Fibroblast of the aortic adventitia (primary cell): ENCODE measurements around the gene MRGPRX2. TPM values are rescaled to one million over a fixed set of nuclear protein-coding genes. Genes with fewer than 3 reads are reported as not detected.

Experiments
- DNase-seq: peaks from one replicate; pipeline ENCODE4 v3.0.0-alpha.2; 2010; ENCODE audit warnings: low read depth
- H3K4me3 ChIP-seq: 2 replicates; pipeline ENCODE4 v1.5.1; 2011; ENCODE audit warnings: low read depth, mild to moderate bottlenecking, control low read depth, low read length, moderate library complexity
- CTCF ChIP-seq: IDR thresholded peaks from 2 replicates; pipeline ENCODE4 v1.5.1; 2011; ENCODE audit warnings: mild to moderate bottlenecking, low read length, control low read depth, inconsistent platforms; ENCODE audit not compliant: insufficient read depth
- total RNA-seq: library from RNA; depleted of rRNA; stranded (reverse); fragments of >200 nt; gene quantifications from 2 replicates; pipeline ENCODE4 v1.2.3, GENCODE V29; 2012; ENCODE audit warnings: low replicate concordance

Gene MRGPRX2
- total RNA-seq, 1 donor: not detected

DNA sequence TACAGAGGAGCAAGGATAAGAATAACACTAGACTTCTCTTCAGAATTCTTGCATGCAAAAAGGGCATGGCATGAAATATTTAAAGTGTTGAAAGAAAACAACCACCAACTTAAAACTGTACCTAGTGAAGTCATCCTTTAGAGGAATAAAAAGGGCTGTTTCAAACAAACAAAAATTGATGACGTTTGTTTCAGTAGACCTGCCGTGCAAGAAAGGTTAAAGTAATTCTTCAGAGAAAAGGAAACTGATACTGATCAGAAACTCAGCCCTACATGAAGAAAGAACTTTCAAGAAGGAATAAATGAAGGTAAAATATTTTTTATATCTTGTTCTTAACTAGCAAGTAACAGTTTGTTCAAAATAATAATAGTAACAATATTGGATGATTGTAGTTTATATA lies 27.5 kb downstream of the MRGPRX2 start:
- TF ChIP-seq CTCF: no peak
- H3K4me3 ChIP-seq: no peak overlapping the region
- DNase-seq: no peak

DNA sequence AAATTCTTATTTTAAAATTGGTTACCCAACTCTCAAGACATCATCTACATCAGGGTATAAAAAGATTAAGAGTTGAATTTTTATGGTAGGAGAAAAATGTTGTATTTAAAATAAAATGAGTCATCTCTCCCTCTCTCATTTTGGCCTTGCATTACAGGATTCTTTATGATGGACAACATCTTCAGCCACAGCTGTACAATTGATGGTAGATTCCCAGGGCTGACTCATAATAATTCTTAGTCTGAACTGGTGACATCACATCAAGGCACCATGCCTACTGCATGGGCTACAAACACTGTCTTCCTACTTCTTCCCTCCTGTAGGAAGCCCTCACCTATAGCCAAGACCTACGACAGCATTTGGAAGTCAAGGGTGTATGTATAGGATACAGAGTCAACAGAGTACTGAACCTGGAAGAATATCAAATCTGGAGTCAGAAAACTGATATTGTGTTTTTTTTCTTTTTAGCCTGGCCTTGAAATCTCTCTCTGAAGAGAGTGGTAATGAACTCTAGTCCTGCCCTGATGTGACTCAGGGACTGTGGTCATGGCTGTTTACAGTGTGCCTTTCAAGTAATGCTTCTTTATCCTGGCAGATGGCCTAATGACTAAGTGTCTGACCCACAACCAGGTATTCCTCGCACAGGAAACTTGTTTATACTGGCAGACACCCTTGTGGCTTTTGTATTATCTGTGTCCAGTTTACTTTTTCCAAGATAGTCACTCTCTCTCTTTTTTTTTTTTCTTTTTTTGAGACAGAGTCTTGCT lies 32.5 kb downstream of the MRGPRX2 start:
- H3K4me3 ChIP-seq: no peak overlapping the region
- peak; percentile 64 for DNase-seq
- TF ChIP-seq CTCF: no peak

DNA sequence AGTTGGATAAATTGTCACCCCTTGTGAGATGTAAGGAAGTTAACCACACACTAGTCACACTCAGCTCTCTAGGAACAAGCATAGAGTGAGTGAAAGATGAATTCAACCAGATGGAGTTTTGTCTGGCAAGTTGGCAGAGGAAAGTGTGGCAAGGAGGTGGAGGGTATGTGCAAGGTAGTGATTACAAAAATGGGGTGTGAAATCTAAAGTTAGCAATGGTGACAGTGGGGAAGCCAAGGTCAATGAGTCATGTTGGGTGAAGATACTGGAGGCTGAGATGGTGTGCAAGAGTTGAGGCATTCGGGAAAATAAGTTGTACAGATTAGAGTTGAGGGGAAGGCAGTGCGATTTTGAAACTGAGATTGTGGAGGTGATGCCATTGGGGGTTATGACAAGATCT lies 33.7 kb downstream of the MRGPRX2 start:
- TF ChIP-seq CTCF: no peak

GRCh38 chr11:19025481-19026406 lies 34.8 kb downstream of the MRGPRX2 start:
- peak; percentile 39 for DNase-seq
- H3K4me3 ChIP-seq: no peak overlapping the region
- TF ChIP-seq CTCF: no peak

More for the DNA sequence above, 33.7 kb downstream of the MRGPRX2 start:
- H3K4me3 ChIP-seq: no peak overlapping the region
- no peak for DNase-seq

DNA sequence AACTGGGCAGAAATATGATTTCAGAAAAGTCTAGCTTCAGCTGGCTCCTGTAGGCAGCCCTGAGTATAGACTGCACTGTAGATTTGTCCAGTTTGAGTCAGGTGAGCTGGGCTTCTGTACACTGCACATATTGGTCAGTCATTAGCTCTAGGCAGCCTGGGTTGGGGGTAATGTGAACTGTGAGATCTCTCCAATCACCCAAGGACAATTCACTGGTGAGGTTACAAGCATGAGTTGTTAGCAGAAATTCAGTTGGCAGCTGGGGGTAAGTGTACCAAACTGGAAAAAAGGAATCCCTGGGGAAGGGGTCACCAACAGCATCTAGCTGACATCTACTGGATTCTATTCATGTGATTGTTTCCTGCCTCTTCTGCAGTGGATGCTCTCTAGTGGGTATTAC lies 39.7 kb downstream of the MRGPRX2 start:
- TF ChIP-seq CTCF: no peak
- DNase-seq: no peak
- no peak overlapping the region for H3K4me3 ChIP-seq

DNA sequence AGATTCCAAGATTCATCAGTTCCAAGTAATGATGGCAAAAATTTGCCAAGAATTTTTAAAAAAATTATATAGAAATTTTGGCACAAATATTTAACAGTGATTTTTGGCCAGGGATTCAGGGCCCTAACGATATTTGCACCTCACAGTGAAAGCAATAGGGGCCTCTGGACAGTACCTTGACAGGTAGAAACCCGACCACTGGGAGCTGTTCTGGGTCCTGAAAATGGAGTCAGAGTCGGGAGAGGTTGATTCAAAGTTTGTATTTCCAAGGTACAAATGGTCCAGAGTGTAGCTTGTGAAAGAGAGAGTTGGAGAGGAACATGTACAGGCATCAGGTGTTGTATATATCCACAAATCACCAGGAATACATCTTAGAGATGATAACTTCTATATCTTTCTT lies 41.6 kb downstream of the MRGPRX2 start:
- TF ChIP-seq CTCF: no peak
- DNase-seq: no peak

More for the DNA sequence above, 41.6 kb downstream of the MRGPRX2 start:
- no peak overlapping the region for H3K4me3 ChIP-seq
